Lower leg skin (tissue), 4 donors: ENCODE results near the gene DMRTB1. TPM values are rescaled to one million over a fixed set of nuclear protein-coding genes. Genes with fewer than 3 reads are reported as not detected.

Source experiments
- DNase-seq, 2 donors: peaks; one replicate each; pipeline ENCODE4 v3.0.0-alpha.2; 2019; ENCODE audit warnings: low spot score in 2 of 2
- H3K4me3 ChIP-seq: fragments of 200-600 bp; sonication (generic); 2 replicates; pipeline ENCODE4 v1.5.1; 2017; ENCODE audit warnings: mild to moderate bottlenecking, low read depth; ENCODE audit not compliant: poor library complexity, severe bottlenecking
- CTCF ChIP-seq, 3 donors: fragments of 450-650 bp; IDR thresholded peaks; one replicate each; pipeline ENCODE4 v1.5.1; 2016; ENCODE audit warnings: antibody characterized with exemption in 3 of 3, mild to moderate bottlenecking in 3 of 3, moderate library complexity in 2 of 3
- POLR2A ChIP-seq, 2 donors: fragments of 450-650 bp; IDR thresholded peaks; one replicate each; pipeline ENCODE4 v1.6.1; 2016 to 2017; ENCODE audit warnings: antibody characterized with exemption in 2 of 2, mild to moderate bottlenecking in 1 of 2, moderate library complexity in 1 of 2
- WGBS, 2 donors: methylation state at CpG; one replicate each; pipeline ENCODE4 v1.1.5; 2018; 5-methylcytosine and 5-hydroxymethylcytosine counted together
- intact Hi-C: fragments of 100-400 bp; cut with DNase I; formaldehyde crosslinking; loops from one replicate; pipeline ENCODE4 v1.15.0; 2023; ENCODE audit warnings: low total_unique reads
- total RNA-seq, 4 donors: library from RNA; depleted of rRNA; stranded (reverse); fragments of >200 nt; gene quantifications; one replicate each; pipeline ENCODE4 v1.1.0, GENCODE V29; 2016

The DMRTB1 gene
- total RNA-seq, 4 donors from 2014 or later: not detected

- TF ChIP-seq CTCF (IDR thresholded peaks at IDR 0.05) (no peak), POLR2A (IDR thresholded peaks at IDR 0.05) (no peak)
- DNase-seq: peak in 1 of 2 donors; percentile 54
- intact Hi-C loops: no loop called here
- no peak overlapping the region for H3K4me3 ChIP-seq
Measured at GRCh38 chr1:53467391-53467790, 8.2 kb downstream of the DMRTB1 start.

DNA sequence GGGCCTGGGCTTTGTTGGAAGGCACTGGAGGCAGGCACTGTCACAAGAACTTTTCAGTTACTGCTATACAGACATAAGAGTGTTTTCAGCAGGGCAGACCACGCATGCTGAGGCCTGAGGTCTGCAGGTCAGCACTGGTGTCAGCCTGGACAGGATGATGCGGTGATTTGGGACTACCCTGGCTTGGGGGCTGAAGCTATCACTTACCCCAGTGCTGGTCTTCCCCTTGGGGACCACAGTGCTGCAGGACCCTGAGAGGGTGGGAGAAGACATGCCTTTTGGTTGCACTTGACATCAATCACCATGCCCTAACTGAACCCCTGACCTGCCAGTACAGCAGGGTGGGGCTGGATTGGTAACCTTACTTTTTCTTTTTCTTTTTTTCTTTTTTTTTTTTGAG is 9.2 kb downstream of the DMRTB1 start:
- DNase-seq: peak in 1 of 2 donors; percentile 61
- intact Hi-C loops: no loop called here

GRCh38 chr1:53469373-53469772 is 10.2 kb downstream of the DMRTB1 start:
- intact Hi-C loops: no loop called here
- H3K4me3 ChIP-seq: no peak overlapping the region
- DNase-seq: peak in 1 of 2 donors; percentile 68
- WGBS, 2 donors: 85 to 94% methylated on average over 5 of the region's 5 CpGs
- TF ChIP-seq POLR2A (IDR thresholded peaks at IDR 0.05): no peak
- TF ChIP-seq CTCF (IDR thresholded peaks at IDR 0.05): no peak

More for the DNA sequence above, 9.2 kb downstream of the DMRTB1 start:
- no peak overlapping the region for H3K4me3 ChIP-seq
- TF ChIP-seq POLR2A (IDR thresholded peaks at IDR 0.05) (no peak), CTCF (IDR thresholded peaks at IDR 0.05) (no peak)
- WGBS, 2 donors: 87 to 91% methylated on average over 2 of the region's 2 CpGs

DNA sequence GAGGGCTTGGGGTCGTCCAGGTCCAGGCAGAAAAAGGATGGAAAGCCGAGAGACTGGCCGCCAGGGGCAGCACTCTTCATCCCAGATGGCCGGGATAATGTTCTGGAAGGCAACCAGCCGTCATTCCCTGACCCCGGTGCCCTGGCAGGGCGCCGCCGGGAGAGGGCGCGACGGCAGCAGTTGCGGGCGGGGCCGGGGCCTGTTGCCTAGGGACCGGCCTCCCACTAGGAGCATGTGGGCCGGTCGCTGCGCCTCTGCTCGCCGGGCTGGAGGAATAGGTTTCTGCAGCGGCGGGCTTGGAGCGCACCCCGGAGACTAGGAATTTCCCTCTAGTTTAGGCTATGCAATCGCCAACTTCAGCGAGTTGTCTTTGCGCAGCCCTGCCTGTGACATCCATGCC is 11.0 kb downstream of the DMRTB1 start:
- DNase-seq: peak; percentile 48 to 90
- 13 to 22% methylated on average over 22 to 23 of the region's 28 CpGs for WGBS, 2 donors
- TF ChIP-seq POLR2A (IDR thresholded peaks at IDR 0.05) (no peak), CTCF (IDR thresholded peaks at IDR 0.05) (no peak)
- no peak overlapping the region for H3K4me3 ChIP-seq
- intact Hi-C loops: no loop called here

- no peak overlapping the region for H3K4me3 ChIP-seq
- 71 to 84% methylated on average over 19 of the region's 19 CpGs for WGBS, 2 donors
- intact Hi-C loops: no loop called here
- TF ChIP-seq POLR2A (IDR thresholded peaks at IDR 0.05) (no peak), CTCF (IDR thresholded peaks at IDR 0.05) (no peak)
- DNase-seq: peak in 1 of 2 donors; percentile 80
Measured at GRCh38 chr1:53470584-53470983, 11.4 kb downstream of the DMRTB1 start.

DNA sequence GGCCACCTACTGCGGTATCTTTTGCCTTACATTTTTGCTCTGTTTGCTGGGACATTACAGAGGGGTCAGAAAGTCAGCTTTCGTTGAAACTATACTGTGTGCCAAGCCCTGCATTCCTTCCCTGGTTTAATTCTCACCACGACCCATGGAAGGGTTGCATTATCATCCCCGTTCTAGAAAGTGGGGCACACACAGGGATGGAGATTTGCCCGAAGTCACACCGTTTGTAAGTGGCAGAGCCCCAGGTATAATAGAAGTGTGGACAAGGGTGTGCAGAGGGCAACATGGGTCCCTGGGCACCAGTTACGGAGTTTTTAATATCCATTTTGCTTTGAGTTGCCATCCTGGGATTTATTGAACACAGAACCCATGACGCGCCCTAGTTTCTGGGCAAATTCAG is 11.8 kb downstream of the DMRTB1 start:
- H3K4me3 ChIP-seq: no peak overlapping the region
- TF ChIP-seq CTCF (IDR thresholded peaks at IDR 0.05) (no peak), POLR2A (IDR thresholded peaks at IDR 0.05) (no peak)
- WGBS, 2 donors: 91 to 93% methylated on average over 9 of the region's 9 CpGs
- intact Hi-C loops: no loop called here
- DNase-seq: peak in 1 of 2 donors; percentile 59
